Stimulated activated CD4-positive, alpha-beta T cell treated with anti-CD3 and anti-CD28 coated beads, Interleukin-1b, Interleukin-23, amount 100 ng/mL, for 48 hours (primary cell): ENCODE data around the gene PDGFB.
A peak's percentile ranks its signal among the peaks of the same experiment; 100 is the strongest.

Source experiments
- DNase-seq: peaks from one replicate; pipeline ENCODE4 v3.0.0-alpha.2; 2020

The PDGFB gene

GRCh38 chr22:39276440-39277141, 31.8 kb upstream of the PDGFB start:
- no peak for DNase-seq

GRCh38 chr22:39275814-39276439, 31.1 kb upstream of the PDGFB start:
- DNase-seq = no peak

GRCh38 chr22:39273950-39274887, 29.4 kb upstream of the PDGFB start:
- DNase-seq = no peak

- no peak for DNase-seq
Measured at GRCh38 chr22:39270792-39271191, 26.0 kb upstream of the PDGFB start.

- DNase-seq = no peak
Measured at GRCh38 chr22:39270280-39270679, 25.5 kb upstream of the PDGFB start.

GRCh38 chr22:39269095-39269790, 24.5 kb upstream of the PDGFB start:
- DNase-seq = no peak

- DNase-seq = no peak
Measured at GRCh38 chr22:39268645-39269044, 23.9 kb upstream of the PDGFB start.

GRCh38 chr22:39267974-39268373, 23.2 kb upstream of the PDGFB start:
- no peak for DNase-seq

- DNase-seq = peak; percentile 76
Measured at GRCh38 chr22:39266398-39267030, 21.7 kb upstream of the PDGFB start.

GRCh38 chr22:39265143-39265886, 20.5 kb upstream of the PDGFB start:
- no peak for DNase-seq

GRCh38 chr22:39264349-39265038, 19.7 kb upstream of the PDGFB start:
- DNase-seq = no peak

GRCh38 chr22:39263626-39264348, 19.0 kb upstream of the PDGFB start:
- DNase-seq = no peak

- DNase-seq = no peak
Measured at GRCh38 chr22:39259666-39260065, 14.9 kb upstream of the PDGFB start.

- DNase-seq = no peak
Measured at GRCh38 chr22:39257901-39258475, 13.2 kb upstream of the PDGFB start.

- no peak for DNase-seq
Measured at GRCh38 chr22:39256979-39257378, 12.2 kb upstream of the PDGFB start.

- DNase-seq = no peak
Measured at GRCh38 chr22:39256186-39256552, 11.4 kb upstream of the PDGFB start.

- no peak for DNase-seq
Measured at GRCh38 chr22:39255449-39256185, 10.8 kb upstream of the PDGFB start.

- DNase-seq = peak; percentile 43
Measured at GRCh38 chr22:39254789-39255298, 10.1 kb upstream of the PDGFB start.

- no peak for DNase-seq
Measured at GRCh38 chr22:39254122-39254521, 9.3 kb upstream of the PDGFB start.
